IMR-90 (cell line): Measurements from ENCODE around the gene FBXW11.

Source experiments
- MAZ ChIP-seq: IDR thresholded peaks from 2 replicates; pipeline ENCODE4 v1.6.1; 2012; ENCODE audit warnings: low read depth, mild to moderate bottlenecking, low read length, improper control_type of control experiment, moderate library complexity, borderline replicate concordance
- POLR2A ChIP-seq: IDR thresholded peaks from 2 replicates; pipeline ENCODE4 v1.6.1; 2012; ENCODE audit warnings: mild to moderate bottlenecking, low read depth, low read length
- RAD21 ChIP-seq: IDR thresholded peaks from 2 replicates; pipeline ENCODE4 v1.6.1; 2012; ENCODE audit warnings: low read length, improper control_type of control experiment
- RCOR1 ChIP-seq: IDR thresholded peaks from 2 replicates; pipeline ENCODE4 v1.6.1; 2012; ENCODE audit warnings: mild to moderate bottlenecking, low read length, improper control_type of control experiment; ENCODE audit not compliant: insufficient replicate concordance
- RFX5 ChIP-seq: IDR thresholded peaks from 2 replicates; pipeline ENCODE4 v1.8.0; 2012; ENCODE audit warnings: low read depth, mild to moderate bottlenecking, low read length, moderate library complexity
- SMC3 ChIP-seq: fragments of 150-350 bp; IDR thresholded peaks from 2 replicates; pipeline ENCODE4 v1.6.1; 2016; ENCODE audit warnings: low read depth, mild to moderate bottlenecking, antibody characterized with exemption, low read length, moderate library complexity
- TF ChIP-seq, protein P1 (sequence below): conservative IDR thresholded peaks from 2 replicates; pipeline ENCODE4 v1.5.1; 2012; ENCODE audit warnings: mild to moderate bottlenecking, low read depth, low read length, improper control_type of control experiment
- TF ChIP-seq, protein P2 (sequence below): fragments of 150-350 bp; IDR thresholded peaks from 2 replicates; pipeline ENCODE4 v1.6.1; 2017; ENCODE audit warnings: mild to moderate bottlenecking, antibody characterized with exemption, low read length, low read depth
- TF ChIP-seq, protein P3 (sequence below): fragments of 150-350 bp; IDR thresholded peaks from 2 replicates; pipeline ENCODE4 v1.6.1; 2016; ENCODE audit warnings: low read depth, mild to moderate bottlenecking, low read length, moderate library complexity, borderline replicate concordance

DNA sequence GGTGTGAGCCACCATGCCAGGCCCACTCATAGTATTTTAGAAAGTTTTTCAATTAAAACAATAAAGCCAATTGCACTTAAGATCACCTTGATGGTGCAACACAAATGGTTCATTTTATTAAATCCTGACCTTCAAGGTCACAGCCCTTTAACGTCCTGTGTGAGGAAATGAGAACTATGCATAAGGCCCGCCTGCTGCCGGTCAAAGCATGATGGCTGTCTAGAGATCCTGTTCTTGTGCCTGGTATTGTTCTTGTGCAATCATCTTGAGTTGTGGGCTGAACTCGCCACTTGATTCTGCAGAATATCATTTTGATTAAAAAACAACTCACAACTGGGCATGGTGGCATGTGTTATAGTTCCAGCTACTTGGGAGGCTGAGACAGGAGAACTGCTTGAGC lies 43.6 kb upstream of the FBXW11 start:
- TF ChIP-seq, protein P1, sequence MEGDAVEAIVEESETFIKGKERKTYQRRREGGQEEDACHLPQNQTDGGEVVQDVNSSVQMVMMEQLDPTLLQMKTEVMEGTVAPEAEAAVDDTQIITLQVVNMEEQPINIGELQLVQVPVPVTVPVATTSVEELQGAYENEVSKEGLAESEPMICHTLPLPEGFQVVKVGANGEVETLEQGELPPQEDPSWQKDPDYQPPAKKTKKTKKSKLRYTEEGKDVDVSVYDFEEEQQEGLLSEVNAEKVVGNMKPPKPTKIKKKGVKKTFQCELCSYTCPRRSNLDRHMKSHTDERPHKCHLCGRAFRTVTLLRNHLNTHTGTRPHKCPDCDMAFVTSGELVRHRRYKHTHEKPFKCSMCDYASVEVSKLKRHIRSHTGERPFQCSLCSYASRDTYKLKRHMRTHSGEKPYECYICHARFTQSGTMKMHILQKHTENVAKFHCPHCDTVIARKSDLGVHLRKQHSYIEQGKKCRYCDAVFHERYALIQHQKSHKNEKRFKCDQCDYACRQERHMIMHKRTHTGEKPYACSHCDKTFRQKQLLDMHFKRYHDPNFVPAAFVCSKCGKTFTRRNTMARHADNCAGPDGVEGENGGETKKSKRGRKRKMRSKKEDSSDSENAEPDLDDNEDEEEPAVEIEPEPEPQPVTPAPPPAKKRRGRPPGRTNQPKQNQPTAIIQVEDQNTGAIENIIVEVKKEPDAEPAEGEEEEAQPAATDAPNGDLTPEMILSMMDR: no peak
- no peak for TF ChIP-seq POLR2A
- no peak for TF ChIP-seq MAZ
- TF ChIP-seq, protein P2, sequence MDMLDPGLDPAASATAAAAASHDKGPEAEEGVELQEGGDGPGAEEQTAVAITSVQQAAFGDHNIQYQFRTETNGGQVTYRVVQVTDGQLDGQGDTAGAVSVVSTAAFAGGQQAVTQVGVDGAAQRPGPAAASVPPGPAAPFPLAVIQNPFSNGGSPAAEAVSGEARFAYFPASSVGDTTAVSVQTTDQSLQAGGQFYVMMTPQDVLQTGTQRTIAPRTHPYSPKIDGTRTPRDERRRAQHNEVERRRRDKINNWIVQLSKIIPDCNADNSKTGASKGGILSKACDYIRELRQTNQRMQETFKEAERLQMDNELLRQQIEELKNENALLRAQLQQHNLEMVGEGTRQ: no peak
- TF ChIP-seq RAD21: no peak
- no peak for TF ChIP-seq RFX5
- TF ChIP-seq SMC3: no peak
- TF ChIP-seq, protein P3, sequence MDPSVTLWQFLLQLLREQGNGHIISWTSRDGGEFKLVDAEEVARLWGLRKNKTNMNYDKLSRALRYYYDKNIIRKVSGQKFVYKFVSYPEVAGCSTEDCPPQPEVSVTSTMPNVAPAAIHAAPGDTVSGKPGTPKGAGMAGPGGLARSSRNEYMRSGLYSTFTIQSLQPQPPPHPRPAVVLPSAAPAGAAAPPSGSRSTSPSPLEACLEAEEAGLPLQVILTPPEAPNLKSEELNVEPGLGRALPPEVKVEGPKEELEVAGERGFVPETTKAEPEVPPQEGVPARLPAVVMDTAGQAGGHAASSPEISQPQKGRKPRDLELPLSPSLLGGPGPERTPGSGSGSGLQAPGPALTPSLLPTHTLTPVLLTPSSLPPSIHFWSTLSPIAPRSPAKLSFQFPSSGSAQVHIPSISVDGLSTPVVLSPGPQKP: no peak
- no peak for TF ChIP-seq RCOR1
